ENCODE data around the gene MUL1. TPM values are rescaled to one million over a fixed set of nuclear protein-coding genes. Genes with fewer than 3 reads are reported as not detected.
A peak's percentile ranks its signal among the peaks of the same experiment; 100 is the strongest.

MUL1 gene
- total RNA-seq, 3 donors from 2014 or later: 31.5 to 44.9 (median 44.7) TPM

DNA sequence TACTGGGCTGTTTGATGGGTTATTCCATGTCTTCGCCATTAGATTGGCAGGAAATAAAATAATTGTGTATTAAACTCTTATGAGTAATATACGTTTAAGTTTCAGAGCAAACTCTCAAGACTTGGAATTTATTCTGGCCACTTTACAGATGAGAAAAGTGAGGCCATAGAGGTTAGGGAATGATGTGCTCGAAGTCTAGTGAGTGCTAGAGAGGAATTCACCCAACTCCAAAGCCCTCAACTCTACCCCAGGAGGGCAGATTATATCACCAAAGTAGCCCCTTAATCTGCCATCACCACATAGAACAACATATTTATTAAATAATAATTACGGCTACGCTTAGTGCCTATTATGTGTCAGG, 440 bp upstream of the MUL1 start:
- H3K4me3 ChIP-seq: peak overlapping the region; percentile 79
- H3K36me3 ChIP-seq (ENCODE audit: low read depth): no peaks in the 10 kb centered on the region
- ATAC-seq (no peak), DNase-seq (no peak)
- TF ChIP-seq, protein P1, sequence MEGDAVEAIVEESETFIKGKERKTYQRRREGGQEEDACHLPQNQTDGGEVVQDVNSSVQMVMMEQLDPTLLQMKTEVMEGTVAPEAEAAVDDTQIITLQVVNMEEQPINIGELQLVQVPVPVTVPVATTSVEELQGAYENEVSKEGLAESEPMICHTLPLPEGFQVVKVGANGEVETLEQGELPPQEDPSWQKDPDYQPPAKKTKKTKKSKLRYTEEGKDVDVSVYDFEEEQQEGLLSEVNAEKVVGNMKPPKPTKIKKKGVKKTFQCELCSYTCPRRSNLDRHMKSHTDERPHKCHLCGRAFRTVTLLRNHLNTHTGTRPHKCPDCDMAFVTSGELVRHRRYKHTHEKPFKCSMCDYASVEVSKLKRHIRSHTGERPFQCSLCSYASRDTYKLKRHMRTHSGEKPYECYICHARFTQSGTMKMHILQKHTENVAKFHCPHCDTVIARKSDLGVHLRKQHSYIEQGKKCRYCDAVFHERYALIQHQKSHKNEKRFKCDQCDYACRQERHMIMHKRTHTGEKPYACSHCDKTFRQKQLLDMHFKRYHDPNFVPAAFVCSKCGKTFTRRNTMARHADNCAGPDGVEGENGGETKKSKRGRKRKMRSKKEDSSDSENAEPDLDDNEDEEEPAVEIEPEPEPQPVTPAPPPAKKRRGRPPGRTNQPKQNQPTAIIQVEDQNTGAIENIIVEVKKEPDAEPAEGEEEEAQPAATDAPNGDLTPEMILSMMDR (IDR thresholded peaks at IDR 0.05): no peak
- no peaks in the 10 kb centered on the region for H3K9me3 ChIP-seq
- H3K4me1 ChIP-seq (ENCODE audit: low read depth): peaks cover 22% of the 10 kb centered on the region
- intact Hi-C loops (cut with DNase I, micrococcal nuclease): no loop called here

DNA sequence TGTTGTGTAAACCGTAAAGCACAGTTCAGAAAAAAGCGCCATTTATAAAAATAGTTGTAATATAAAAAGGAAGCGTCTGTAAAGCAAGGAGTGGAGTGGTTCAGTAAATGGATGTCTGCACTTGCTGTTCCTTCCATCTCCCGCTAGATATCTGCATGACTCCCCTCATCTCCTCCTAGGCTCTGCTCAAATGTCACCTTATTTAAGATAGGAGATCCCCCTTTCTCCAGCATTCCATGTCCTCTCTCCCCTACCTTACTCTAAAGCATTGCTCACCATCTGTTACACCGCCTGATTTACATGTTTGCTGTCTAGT, 745 bp downstream of the MUL1 start:
- H3K4me1 ChIP-seq (ENCODE audit: low read depth): peaks cover 22% of the 10 kb centered on the region
- H3K9me3 ChIP-seq: no peaks in the 10 kb centered on the region
- no peak for DNase-seq
- intact Hi-C loops (cut with DNase I, micrococcal nuclease): no loop called here
- TF ChIP-seq, protein P1 (IDR thresholded peaks at IDR 0.05): no peak
- peaks cover 7% of the 10 kb centered on the region for H3K36me3 ChIP-seq (ENCODE audit: low read depth)
- peak overlapping the region; percentile 79 for H3K4me3 ChIP-seq
- ATAC-seq: peak; percentile 34

DNA sequence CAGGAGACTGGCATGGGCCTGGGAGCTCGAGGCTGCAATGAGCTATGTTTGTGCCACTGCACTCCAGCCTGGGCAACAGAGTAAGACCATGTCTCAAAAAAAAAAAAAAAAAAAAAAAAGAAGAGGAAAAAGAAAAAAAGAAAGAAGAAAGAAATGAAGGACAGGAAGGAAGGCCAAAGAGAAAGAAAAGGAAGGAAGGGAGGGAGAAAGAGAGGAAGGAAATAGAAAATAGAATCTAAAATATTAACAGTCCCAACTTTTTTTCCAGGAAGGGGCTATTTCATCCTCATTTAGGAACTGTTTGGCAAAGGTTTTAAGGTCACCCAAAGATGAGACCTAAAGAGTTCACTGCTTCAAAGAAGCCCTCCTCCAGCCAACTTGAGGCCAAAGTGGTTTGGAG, 2.5 kb downstream of the MUL1 start:
- intact Hi-C loops (cut with DNase I, micrococcal nuclease): no loop called here
- Histone ChIP-seq H3K36me3 (ENCODE audit: low read depth) (peaks cover 8% of the 10 kb centered on the region), H3K4me1 (ENCODE audit: low read depth) (peaks cover 22% of the 10 kb centered on the region), H3K9me3 (no peaks in the 10 kb centered on the region), H3K4me3 (no peak overlapping the region)
- TF ChIP-seq, protein P1 (IDR thresholded peaks at IDR 0.05): no peak
- ATAC-seq: no peak
- no peak for DNase-seq

DNA sequence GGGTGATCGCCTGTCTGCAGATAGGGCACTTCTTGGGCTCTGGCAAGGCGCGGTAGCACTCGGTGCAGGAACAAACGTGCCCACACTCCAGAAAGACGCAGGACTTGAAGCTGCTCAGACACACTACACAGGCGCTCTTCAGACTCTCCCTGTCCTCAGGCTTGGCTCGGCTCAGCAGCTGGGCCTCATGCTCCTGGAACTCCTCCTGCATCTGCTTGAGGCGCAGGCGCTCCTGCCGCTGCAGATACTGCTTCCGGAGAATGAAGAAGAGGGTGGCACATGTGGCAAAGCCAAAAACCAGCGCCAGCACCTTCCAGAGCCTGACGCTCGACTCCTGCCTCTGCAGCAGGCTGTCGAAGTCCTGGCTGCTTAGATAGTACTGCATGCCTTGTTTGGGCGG, 7.2 kb downstream of the MUL1 start:
- no peak for ATAC-seq
- no peaks in the 10 kb centered on the region for H3K9me3 ChIP-seq
- DNase-seq: no peak
- H3K4me1 ChIP-seq (ENCODE audit: low read depth): peaks cover 6% of the 10 kb centered on the region
- peaks cover 8% of the 10 kb centered on the region for H3K36me3 ChIP-seq (ENCODE audit: low read depth)
- TF ChIP-seq, protein P1 (IDR thresholded peaks at IDR 0.05): no peak
- intact Hi-C loops (cut with DNase I, micrococcal nuclease): no loop called here
- no peak overlapping the region for H3K4me3 ChIP-seq

DNA sequence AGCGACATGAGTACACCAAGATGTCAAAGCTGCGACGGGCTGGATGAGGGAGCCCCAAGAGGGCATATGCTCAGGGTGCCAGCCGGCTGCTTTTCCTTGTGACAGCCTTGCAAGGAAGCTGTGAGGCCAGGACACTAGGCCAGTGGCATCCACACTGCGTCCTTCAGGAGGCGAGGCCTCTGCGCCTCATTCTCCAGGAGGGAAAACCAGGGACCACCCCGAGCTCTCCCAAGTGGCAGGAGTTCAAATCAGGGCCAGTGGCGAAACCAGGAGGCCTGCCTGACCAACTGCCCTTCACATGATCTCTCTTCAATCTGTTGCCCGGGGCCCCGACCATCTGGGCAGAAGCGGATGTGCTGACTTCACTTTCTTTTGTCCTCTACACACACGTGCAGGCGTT, 8.2 kb downstream of the MUL1 start:
- Histone ChIP-seq H3K4me3 (no peak overlapping the region), H3K9me3 (no peaks in the 10 kb centered on the region), H3K4me1 (ENCODE audit: low read depth) (peaks cover under 1% of the 10 kb centered on the region), H3K36me3 (ENCODE audit: low read depth) (peaks cover 8% of the 10 kb centered on the region)
- intact Hi-C loops (cut with DNase I, micrococcal nuclease): loop anchor here in 1 of 2 donors (10.0 kb wide), 1 partner anchor 125 kb away; no protein-coding TSS in a partner anchor
- DNase-seq: no peak
- TF ChIP-seq, protein P1 (IDR thresholded peaks at IDR 0.05): no peak
- ATAC-seq: no peak

DNA sequence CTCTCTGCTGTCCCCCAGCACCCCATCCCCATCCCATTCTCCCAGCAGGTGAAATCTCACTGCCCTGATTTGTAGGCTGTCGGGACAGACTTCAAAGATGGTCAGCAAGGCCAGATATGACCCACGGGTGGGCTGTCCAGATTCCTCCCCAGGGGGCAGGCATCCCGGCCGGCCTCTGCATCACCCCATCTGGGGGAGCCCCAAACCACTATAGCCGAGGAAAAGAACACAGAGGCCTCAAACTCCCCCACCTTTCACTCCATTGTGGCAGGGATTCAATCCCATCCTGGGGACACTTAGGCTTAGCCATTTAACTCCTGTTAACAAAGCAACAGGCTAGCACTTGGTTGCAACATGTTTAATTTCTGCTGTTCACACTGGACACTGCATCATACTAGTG, 8.8 kb downstream of the MUL1 start:
- TF ChIP-seq, protein P1 (IDR thresholded peaks at IDR 0.05): no peak
- Histone ChIP-seq H3K9me3 (no peaks in the 10 kb centered on the region), H3K4me1 (ENCODE audit: low read depth) (peaks cover 2% of the 10 kb centered on the region), H3K4me3 (no peak overlapping the region), H3K36me3 (ENCODE audit: low read depth) (peaks cover 8% of the 10 kb centered on the region)
- ATAC-seq (no peak), DNase-seq (no peak)
- intact Hi-C loops (cut with DNase I, micrococcal nuclease): loop anchor here in 1 of 2 donors (10.0 kb wide), 1 partner anchor 124 kb away; no protein-coding TSS in a partner anchor
